ENCODE data around the gene TADA2B.
A peak's percentile ranks its signal among the peaks of the same experiment; 100 is the strongest.

TADA2B gene

GRCh38 chr4:7042503-7043283 is 479 bp upstream of the TADA2B start:
- DNase-seq: peak; percentile 91

- no peak for DNase-seq
Observed at GRCh38 chr4:7044137-7044930, 1.2 kb downstream of the TADA2B start.

GRCh38 chr4:7045553-7045952 is 2.4 kb downstream of the TADA2B start:
- no peak for DNase-seq

DNA sequence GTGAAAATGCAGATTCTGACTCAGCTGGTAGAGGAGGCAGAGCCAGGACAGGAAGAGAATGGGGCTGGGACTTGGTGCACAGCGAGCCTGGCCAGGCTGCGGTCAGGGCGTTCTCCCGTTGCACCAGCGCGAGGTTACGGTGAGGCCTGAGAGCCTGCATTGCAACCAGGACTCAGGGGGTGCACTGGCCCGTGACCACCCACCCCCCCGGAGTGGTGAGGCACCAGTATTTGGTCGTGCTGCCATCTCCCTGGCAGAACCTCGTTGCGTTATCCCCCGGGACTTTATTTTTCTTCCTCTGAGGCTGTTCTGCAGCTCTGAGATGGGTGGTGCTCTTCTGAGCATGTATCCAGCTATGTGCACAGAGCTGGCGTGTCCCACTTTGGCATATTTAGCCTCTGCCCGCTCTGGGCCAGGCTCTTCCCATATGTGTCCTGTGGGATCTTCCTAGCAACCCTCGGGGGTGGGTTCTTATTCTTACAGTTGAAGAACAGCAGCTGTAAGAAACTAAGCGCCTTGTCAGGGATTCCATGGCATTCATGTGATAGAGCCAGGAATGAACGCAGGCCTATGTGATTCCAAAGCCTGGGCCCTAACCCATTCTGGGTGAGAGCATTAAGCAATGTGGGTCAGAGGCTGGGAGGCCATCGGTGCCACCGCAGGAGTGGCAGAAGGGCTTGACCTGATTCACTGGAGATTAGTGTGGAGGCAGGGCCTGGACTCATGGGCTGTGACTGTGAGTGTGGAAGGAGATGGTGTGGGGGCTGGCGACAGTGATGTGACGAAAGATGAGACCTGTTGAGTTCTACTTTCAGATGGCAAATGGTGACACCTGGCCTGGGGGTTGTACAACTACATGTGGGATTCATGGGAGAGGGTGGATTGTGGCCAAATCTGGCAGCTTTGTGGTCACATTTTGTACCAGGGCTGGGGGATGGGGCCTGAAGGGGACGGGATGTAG is 3.1 kb downstream of the TADA2B start:
- no peak for DNase-seq

GRCh38 chr4:7046971-7047370 is 3.8 kb downstream of the TADA2B start:
- no peak for DNase-seq

GRCh38 chr4:7048642-7049041 is 5.5 kb downstream of the TADA2B start:
- DNase-seq: no peak

DNA sequence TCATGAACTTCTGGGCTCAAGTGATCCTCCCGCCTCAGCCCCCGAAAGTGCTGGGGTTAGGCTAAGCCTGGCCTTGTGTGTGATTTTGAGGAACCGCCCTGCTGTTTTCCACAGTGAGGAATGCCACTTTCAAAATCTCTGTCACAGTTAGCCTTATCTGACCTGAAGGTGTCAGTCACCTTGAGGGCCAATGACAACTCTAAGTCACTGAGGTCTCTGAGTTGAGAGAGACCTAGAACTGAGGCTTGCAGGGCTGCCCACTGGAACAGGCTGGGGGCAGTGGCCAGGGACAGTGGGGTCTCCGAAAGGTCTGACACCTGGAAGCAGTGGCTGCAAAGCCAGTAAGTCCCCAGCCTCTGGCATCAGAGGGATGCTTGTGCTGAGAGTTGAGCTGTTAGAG is 6.1 kb downstream of the TADA2B start:
- no peak for DNase-seq

GRCh38 chr4:7049739-7050138 is 6.6 kb downstream of the TADA2B start:
- DNase-seq: no peak

- no peak for DNase-seq
Observed at GRCh38 chr4:7050481-7051143, 7.4 kb downstream of the TADA2B start.

- DNase-seq: no peak
Observed at GRCh38 chr4:7051144-7051495, 7.9 kb downstream of the TADA2B start.

DNA sequence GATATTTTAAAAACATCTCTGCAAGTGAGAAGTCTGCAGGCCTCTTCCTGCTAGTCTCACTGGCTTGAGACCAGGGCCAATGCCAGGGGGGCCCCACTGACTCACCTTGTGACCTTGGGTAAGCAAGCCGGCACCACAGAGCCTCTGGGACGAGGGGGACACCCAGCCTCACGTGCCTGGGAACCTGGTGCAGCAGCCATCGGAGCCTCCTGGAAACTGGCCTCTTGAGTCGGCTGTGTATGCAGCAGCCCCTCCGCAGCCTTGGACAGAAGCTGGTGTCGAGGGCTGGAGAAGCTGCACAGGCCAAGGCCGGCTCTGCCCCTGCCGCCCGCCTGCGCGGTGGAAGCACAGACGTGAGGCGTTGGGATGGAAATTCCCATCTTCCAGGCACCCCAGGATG is 8.7 kb downstream of the TADA2B start:
- no peak for DNase-seq

- no peak for DNase-seq
Observed at GRCh38 chr4:7052313-7052712, 9.1 kb downstream of the TADA2B start.

GRCh38 chr4:7052923-7053715 is 9.9 kb downstream of the TADA2B start:
- DNase-seq: no peak

- no peak for DNase-seq
Observed at GRCh38 chr4:7054106-7054880, 11.1 kb downstream of the TADA2B start.

DNA sequence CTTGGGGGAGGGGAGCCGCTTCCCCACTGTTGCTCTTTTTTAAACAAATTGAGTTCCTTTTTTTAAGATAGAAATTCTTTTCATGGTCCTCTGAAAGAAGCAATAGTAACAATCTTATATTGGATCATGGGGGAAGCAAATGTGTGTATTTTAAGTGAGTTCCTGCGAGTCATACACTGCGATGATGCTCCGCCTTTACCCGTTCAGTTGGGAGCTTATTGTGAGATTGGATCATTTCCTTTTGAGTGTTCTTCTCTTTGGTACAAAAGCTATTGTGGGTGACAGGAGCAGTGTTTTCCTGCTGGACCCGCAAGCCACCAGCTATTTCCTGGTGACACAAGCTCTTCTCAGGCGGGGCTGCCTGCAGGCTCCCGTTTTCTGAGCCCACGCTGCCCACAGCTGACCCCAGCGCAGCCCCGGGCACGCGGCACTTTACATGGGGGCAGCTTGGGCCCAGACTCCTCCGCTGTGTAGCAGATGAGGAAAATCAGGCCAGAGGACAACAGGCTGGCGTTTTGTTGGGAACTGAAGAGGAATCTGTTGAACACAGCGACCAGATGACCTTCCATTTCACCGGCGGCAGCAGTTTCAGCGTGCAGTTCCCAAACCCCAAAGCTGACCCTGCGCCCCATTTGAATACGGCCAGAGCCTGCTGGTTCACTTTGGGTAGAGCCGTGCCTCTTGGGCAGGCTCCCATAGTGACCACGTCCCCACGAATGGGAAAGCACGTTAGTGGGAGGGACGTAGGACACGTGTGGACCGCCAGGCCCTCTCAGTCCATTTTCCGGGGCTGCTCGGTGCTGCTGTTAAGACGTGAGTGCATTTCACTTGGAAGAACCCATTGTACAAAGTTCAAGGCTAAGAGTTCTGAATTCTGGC is 12.2 kb downstream of the TADA2B start:
- no peak for DNase-seq

- no peak for DNase-seq
Observed at GRCh38 chr4:7055990-7056325, 12.8 kb downstream of the TADA2B start.

DNA sequence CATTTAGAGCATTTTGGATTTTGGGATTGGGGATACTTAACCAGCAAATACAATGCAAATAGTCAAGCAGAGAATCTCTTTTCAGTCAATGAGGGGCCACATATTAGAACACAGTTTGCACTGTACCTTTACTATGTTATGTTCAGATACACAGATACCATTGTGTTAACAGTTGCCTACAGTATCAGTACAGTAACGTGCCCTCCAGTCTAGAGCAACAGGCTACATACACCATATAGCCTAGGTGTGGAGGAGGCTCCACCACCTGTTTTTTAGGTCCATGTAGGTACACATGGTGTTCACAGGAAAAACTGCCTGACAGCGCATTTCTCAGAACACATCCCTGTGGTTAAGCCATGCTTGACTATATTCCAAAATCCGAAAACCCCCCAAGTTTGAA is 15.6 kb downstream of the TADA2B start:
- DNase-seq: no peak

DNA sequence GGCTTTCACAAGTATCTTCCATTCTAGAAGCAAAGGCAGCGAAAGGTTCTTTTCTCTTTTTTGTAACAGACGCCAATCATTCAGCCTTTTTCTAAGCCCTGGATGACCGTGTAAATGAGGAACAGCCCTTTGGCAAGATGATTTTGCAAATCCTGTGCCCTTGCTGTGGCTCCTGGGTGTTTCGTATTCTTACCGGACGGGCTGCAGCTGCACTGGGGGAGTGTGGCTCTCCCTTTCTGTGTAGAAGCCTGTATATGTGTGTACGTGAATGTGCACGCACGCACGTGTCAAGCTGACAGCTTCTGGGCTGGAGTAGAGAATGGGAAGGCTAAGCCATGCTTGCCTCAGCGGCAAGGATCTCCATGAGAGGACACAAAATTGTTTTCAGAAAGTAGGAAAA is 16.5 kb downstream of the TADA2B start:
- no peak for DNase-seq

GRCh38 chr4:7060346-7061150 is 17.4 kb downstream of the TADA2B start:
- DNase-seq: no peak
